GM12891 (cell line): ENCODE data around the gene LST1.

Source experiments
- PAX5 ChIP-seq: IDR thresholded peaks from 2 replicates; pipeline ENCODE4 v1.6.1; 2011; ENCODE audit warnings: low read length, moderate library complexity, mild to moderate bottlenecking; ENCODE audit not compliant: insufficient read depth, severe bottlenecking
- POLR2A ChIP-seq: IDR thresholded peaks from 2 replicates; pipeline ENCODE4 v1.6.1; 2011; ENCODE audit warnings: low read depth, low read length, control low read depth
- POLR2AphosphoS5 ChIP-seq: IDR thresholded peaks from 2 replicates; pipeline ENCODE4 v1.6.1; 2011; ENCODE audit warnings: low read depth, low read length, control low read depth
- POU2F2 ChIP-seq: IDR thresholded peaks from 2 replicates; pipeline ENCODE4 v1.6.1; 2011; ENCODE audit warnings: low read depth, mild to moderate bottlenecking, control low read depth, low read length, moderate library complexity
- SPI1 ChIP-seq: IDR thresholded peaks from 2 replicates; pipeline ENCODE4 v1.6.1; 2011; ENCODE audit warnings: low read depth, low read length, control low read depth
- TAF1 ChIP-seq: IDR thresholded peaks from 2 replicates; pipeline ENCODE4 v1.6.1; 2011; ENCODE audit warnings: low read depth, low read length, control low read depth

DNA sequence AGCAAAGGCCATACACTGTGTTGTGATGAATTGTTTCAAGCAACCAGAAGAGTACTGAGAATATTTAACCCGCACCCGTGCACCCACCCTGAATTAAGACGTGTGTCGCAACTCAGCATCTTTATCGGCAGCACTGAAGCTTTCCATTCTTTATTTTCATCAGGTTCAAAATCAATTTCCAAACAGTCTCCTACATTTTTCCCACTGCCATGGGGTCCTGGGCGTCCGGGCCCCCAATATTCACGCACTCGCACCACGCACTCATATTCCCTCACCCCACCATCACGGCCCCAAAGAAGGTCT is 5.7 kb upstream of the LST1 start:
- TF ChIP-seq POLR2A: no peak
- no peak for TF ChIP-seq POLR2AphosphoS5
- TF ChIP-seq TAF1: no peak
- TF ChIP-seq PAX5: no peak
- TF ChIP-seq POU2F2: no peak
- TF ChIP-seq SPI1: no peak
